CD4-positive, alpha-beta memory T cell (primary cell): ENCODE results near the gene MLXIPL. TPM values are rescaled to one million over a fixed set of nuclear protein-coding genes. Genes with fewer than 3 reads are reported as not detected.

Experiments used
- CTCF ChIA-PET: fragments of 350-600 bp; sonication (Branson Sonifier 250); formaldehyde crosslinking; loops from one replicate; lab custom pipeline; 2021; ENCODE audit warnings: inconsistent platforms; ENCODE audit not compliant: partially characterized antibody; lab: Charles Lee
- POLR2A ChIA-PET: fragments of 350-600 bp; sonication (Branson Sonifier 250); formaldehyde crosslinking; loops from one replicate; lab custom pipeline; 2021; ENCODE audit not compliant: partially characterized antibody; lab: Charles Lee
- DNase-seq, 5 donors: peaks; one replicate each; pipeline versions ENCODE4 v3.0.0 to v3.0.0-alpha.2; 2020 to 2022; ENCODE audit warnings: mixed read lengths in 1 of 5
- H3K27ac ChIP-seq: one replicate; pipeline ENCODE4 v1.7.0; 2013; ENCODE audit warnings: low read depth, low read length
- H3K27me3 ChIP-seq: 2 replicates; pipeline ENCODE4 v1.7.0; 2013; ENCODE audit warnings: mild to moderate bottlenecking, low read length, moderate library complexity; ENCODE audit not compliant: insufficient read depth
- H3K36me3 ChIP-seq: 2 replicates; pipeline ENCODE4 v1.7.0; 2013; ENCODE audit warnings: mild to moderate bottlenecking, low read length, moderate library complexity; ENCODE audit not compliant: insufficient read depth
- H3K4me1 ChIP-seq: 2 replicates; pipeline ENCODE4 v1.7.0; 2013; ENCODE audit warnings: mild to moderate bottlenecking, low read length, moderate library complexity; ENCODE audit not compliant: insufficient read depth
- H3K4me3 ChIP-seq, 2 donors: one replicate each; pipeline ENCODE4 v1.7.0; 2013; ENCODE audit warnings: low read length in 2 of 2, mild to moderate bottlenecking in 1 of 2
- H3K9me3 ChIP-seq, 2 donors: one replicate each; pipeline ENCODE4 v1.7.0; 2013; ENCODE audit warnings: low read length in 2 of 2, control low read depth in 1 of 2; ENCODE audit not compliant: control insufficient read depth in 1 of 2
- H3K27ac Mint-ChIP-seq, 7 donors: one replicate each; pipeline ENCODE4 v1.8.0; 2020 to 2021; ENCODE audit warnings: mixed read lengths in 7 of 7, mild to moderate bottlenecking in 6 of 7, inconsistent platforms in 3 of 7, moderate library complexity in 3 of 7
- H3K27me3 Mint-ChIP-seq, 2 donors: one replicate each; pipeline ENCODE4 v1.8.0; 2020 to 2021; ENCODE audit warnings: mixed read lengths in 2 of 2
- H3K36me3 Mint-ChIP-seq, 2 donors: one replicate each; pipeline ENCODE4 v1.8.0; 2020 to 2021; ENCODE audit warnings: mixed read lengths in 2 of 2, inconsistent platforms in 1 of 2, mild to moderate bottlenecking in 1 of 2
- H3K4me1 Mint-ChIP-seq, 4 donors: one replicate each; pipeline ENCODE4 v1.8.0; 2020 to 2021; ENCODE audit warnings: mixed read lengths in 4 of 4, mild to moderate bottlenecking in 1 of 4
- H3K4me3 Mint-ChIP-seq, 8 donors: one replicate each; pipeline ENCODE4 v1.8.0; 2020 to 2021; ENCODE audit warnings: mixed read lengths in 8 of 8, mild to moderate bottlenecking in 7 of 8, moderate library complexity in 6 of 8, inconsistent platforms in 3 of 8
- H3K9me3 Mint-ChIP-seq, 8 donors: one replicate each; pipeline ENCODE4 v1.8.0; 2020 to 2021; ENCODE audit warnings: mixed read lengths in 8 of 8, mild to moderate bottlenecking in 5 of 8, inconsistent platforms in 3 of 8, moderate library complexity in 1 of 8
- intact Hi-C: fragments of 100-400 bp; cut with micrococcal nuclease; formaldehyde crosslinking; loops from one replicate; pipeline ENCODE4 v1.15.1; 2023
- polyA plus RNA-seq, 2 donors: library from polyadenylated mRNA; unstranded; fragments of 300-500 nt; fragmentation: Illumina TruSeq; gene quantifications; one replicate each; pipeline ENCODE4 v1.2.3, GENCODE V29; 2021
- total RNA-seq, 2 experiments: library from RNA; stranded (reverse); gene quantifications; one replicate each; pipeline ENCODE4 v1.2.3, GENCODE V29; 2021

The MLXIPL gene
- total and polyA plus RNA-seq, 4 experiments from 2014 or later: not detected

GRCh38 chr7:73631558-73631957 is 7.2 kb upstream of the MLXIPL start:
- no peaks in the 10 kb centered on the region for H3K9me3 ChIP-seq
- intact Hi-C loops: no loop called here
- no peak overlapping the region for H3K27ac ChIP-seq
- Mint-ChIP-seq H3K27me3 (peaks cover 44 to 46% of the 10 kb centered on the region in 2 donors), H3K4me3 (no peak overlapping the region), H3K9me3 (no peaks in the 10 kb centered on the region), H3K36me3 (no peaks in the 10 kb centered on the region), H3K27ac (no peak overlapping the region), H3K4me1 (no peaks in the 10 kb centered on the region)
- H3K36me3 ChIP-seq: no peaks in the 10 kb centered on the region
- ChIA-PET CTCF (interaction anchor here (1.7 kb wide), 1 partner anchor 94 kb away, joined by 4 read pairs; no protein-coding TSS in a partner anchor), POLR2A (no interaction called here)
- DNase-seq: no peak
- H3K27me3 ChIP-seq: no peaks in the 10 kb centered on the region
- no peak overlapping the region for H3K4me3 ChIP-seq
- H3K4me1 ChIP-seq: no peaks in the 10 kb centered on the region

GRCh38 chr7:73628504-73628903 is 4.2 kb upstream of the MLXIPL start:
- H3K4me1 Mint-ChIP-seq: peaks cover 0 to 3% (median 1%) of the 10 kb centered on the region in 4 donors
- no peak overlapping the region for H3K4me3 Mint-ChIP-seq
- intact Hi-C loops: no loop called here

GRCh38 chr7:73626814-73627213 is 2.5 kb upstream of the MLXIPL start:
- Histone ChIP-seq H3K4me3 (no peak overlapping the region), H3K9me3 (no peaks in the 10 kb centered on the region), H3K27me3 (peaks cover 15% of the 10 kb centered on the region), H3K4me1 (peaks cover 17% of the 10 kb centered on the region), H3K36me3 (no peaks in the 10 kb centered on the region), H3K27ac (no peak overlapping the region)
- Mint-ChIP-seq H3K36me3 (no peaks in the 10 kb centered on the region), H3K4me3 (no peak overlapping the region), H3K9me3 (no peaks in the 10 kb centered on the region), H3K4me1 (peaks cover 2 to 12% (median 4%) of the 10 kb centered on the region in 4 donors), H3K27me3 (peaks cover 36 to 42% of the 10 kb centered on the region in 2 donors), H3K27ac (no peak overlapping the region)
- POLR2A ChIA-PET: no interaction called here
- no peak for DNase-seq
- CTCF ChIA-PET: interaction anchor here (0.7 kb wide), 1 partner anchor 384 kb away, joined by 3 read pairs; no protein-coding TSS in a partner anchor
- intact Hi-C loops: no loop called here

More at GRCh38 chr7:73628504-73628903, 4.2 kb upstream of the MLXIPL start:
- Histone ChIP-seq H3K4me1 (peaks cover 9% of the 10 kb centered on the region), H3K36me3 (no peaks in the 10 kb centered on the region), H3K27ac (no peak overlapping the region), H3K27me3 (peaks cover 8% of the 10 kb centered on the region), H3K4me3 (no peak overlapping the region), H3K9me3 (no peaks in the 10 kb centered on the region)
- DNase-seq: no peak
- Mint-ChIP-seq H3K27me3 (peaks cover 36 to 37% of the 10 kb centered on the region in 2 donors), H3K9me3 (no peaks in the 10 kb centered on the region), H3K36me3 (no peaks in the 10 kb centered on the region), H3K27ac (peak overlapping the region in 1 of 7 donors; percentile 42)
- CTCF ChIA-PET: interaction anchor here (1.2 to 1.9 kb wide), 3 partner anchors 22 to 93 kb away, joined by 3 to 6 read pairs (median 4); no protein-coding TSS in a partner anchor
- POLR2A ChIA-PET: interaction anchor here (0.7 kb wide), 1 partner anchor 106 kb away, joined by 3 read pairs; no protein-coding TSS in a partner anchor

DNA sequence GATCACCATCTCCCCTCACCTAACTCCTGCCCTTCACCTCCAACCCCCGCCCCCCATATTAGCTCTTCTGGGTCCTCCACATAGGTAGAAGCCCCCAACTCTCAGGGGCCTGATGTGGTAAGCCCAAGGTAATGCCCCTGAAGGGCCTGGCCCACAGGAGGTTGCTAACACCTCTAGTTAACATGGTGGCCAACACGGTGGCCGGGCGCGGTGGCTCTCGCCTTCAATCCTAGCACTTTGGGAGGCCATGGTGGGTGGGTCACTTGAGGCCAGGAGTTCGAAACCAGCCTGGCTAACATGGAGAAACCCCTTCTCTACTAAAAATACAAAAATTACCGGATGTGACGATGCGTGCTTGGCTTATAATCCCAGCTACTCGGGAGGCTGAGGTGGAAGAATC is 954 bp upstream of the MLXIPL start:
- Mint-ChIP-seq H3K4me3 (no peak overlapping the region), H3K4me1 (peaks cover 2 to 12% (median 4%) of the 10 kb centered on the region in 4 donors), H3K27ac (no peak overlapping the region), H3K27me3 (peaks cover 31 to 39% of the 10 kb centered on the region in 2 donors), H3K9me3 (no peaks in the 10 kb centered on the region), H3K36me3 (no peaks in the 10 kb centered on the region)
- no peaks in the 10 kb centered on the region for H3K36me3 ChIP-seq
- no peak for DNase-seq
- ChIA-PET POLR2A (no interaction called here), CTCF (interaction anchor here (0.9 kb wide), 1 partner anchor 18 kb away, joined by 3 read pairs; no protein-coding TSS in a partner anchor)
- no peak overlapping the region for H3K27ac ChIP-seq
- peaks cover 15% of the 10 kb centered on the region for H3K27me3 ChIP-seq
- intact Hi-C loops: no loop called here
- H3K9me3 ChIP-seq: no peaks in the 10 kb centered on the region
- no peak overlapping the region for H3K4me3 ChIP-seq
- H3K4me1 ChIP-seq: peaks cover 17% of the 10 kb centered on the region

DNA sequence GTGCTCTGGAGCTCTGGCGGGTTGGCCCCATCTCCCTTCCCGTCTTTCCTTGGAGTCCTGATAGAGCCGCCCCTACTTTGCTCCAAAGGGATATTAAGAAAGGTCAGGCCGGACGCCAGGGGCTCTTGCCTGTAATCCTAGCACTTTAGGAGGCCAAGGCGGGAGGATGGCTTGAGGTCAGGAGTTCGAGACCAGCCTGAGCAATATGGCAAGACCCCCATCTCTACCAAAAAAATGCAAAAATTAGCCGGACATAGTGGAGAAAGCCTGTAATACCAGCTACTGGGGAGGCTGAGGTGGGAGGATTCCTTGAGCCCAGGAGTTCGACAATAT is 313 bp upstream of the MLXIPL start:
- no peak overlapping the region for H3K4me3 ChIP-seq
- no peak overlapping the region for H3K27ac ChIP-seq
- Mint-ChIP-seq H3K4me1 (peaks cover 2 to 12% (median 4%) of the 10 kb centered on the region in 4 donors), H3K27ac (no peak overlapping the region), H3K36me3 (no peaks in the 10 kb centered on the region), H3K9me3 (no peaks in the 10 kb centered on the region), H3K4me3 (peak overlapping the region in 5 of 8 donors; percentile 12 to 51 (median 42)), H3K27me3 (peaks cover 31 to 39% of the 10 kb centered on the region in 2 donors)
- no peaks in the 10 kb centered on the region for H3K36me3 ChIP-seq
- intact Hi-C loops: no loop called here
- H3K27me3 ChIP-seq: peaks cover 15% of the 10 kb centered on the region
- H3K9me3 ChIP-seq: no peaks in the 10 kb centered on the region
- peaks cover 17% of the 10 kb centered on the region for H3K4me1 ChIP-seq
- DNase-seq: no peak
- ChIA-PET POLR2A (no interaction called here), CTCF (interaction anchor here (0.9 kb wide), 1 partner anchor 18 kb away, joined by 3 read pairs; no protein-coding TSS in a partner anchor)

GRCh38 chr7:73622909-73623797 is 1.2 kb downstream of the MLXIPL start:
- Mint-ChIP-seq H3K36me3 (no peaks in the 10 kb centered on the region), H3K4me3 (peak overlapping the region in 7 of 8 donors; percentile 35 to 74 (median 51)), H3K27ac (no peak overlapping the region), H3K9me3 (no peaks in the 10 kb centered on the region), H3K27me3 (peaks cover 21 to 31% of the 10 kb centered on the region in 2 donors), H3K4me1 (peaks cover 2 to 12% (median 4%) of the 10 kb centered on the region in 4 donors)
- H3K27me3 ChIP-seq: peaks cover 15% of the 10 kb centered on the region
- no peak overlapping the region for H3K4me3 ChIP-seq
- no peak for DNase-seq
- no peaks in the 10 kb centered on the region for H3K36me3 ChIP-seq
- CTCF ChIA-PET: no interaction called here
- H3K4me1 ChIP-seq: peaks cover 17% of the 10 kb centered on the region
- intact Hi-C loops: no loop called here
- no peak overlapping the region for H3K27ac ChIP-seq
- POLR2A ChIA-PET: no interaction called here
- no peaks in the 10 kb centered on the region for H3K9me3 ChIP-seq

- H3K36me3 ChIP-seq: no peaks in the 10 kb centered on the region
- peaks cover 17% of the 10 kb centered on the region for H3K4me1 ChIP-seq
- H3K27ac ChIP-seq: no peak overlapping the region
- Mint-ChIP-seq H3K27ac (no peak overlapping the region), H3K9me3 (no peaks in the 10 kb centered on the region), H3K36me3 (no peaks in the 10 kb centered on the region), H3K27me3 (peaks cover 15 to 25% of the 10 kb centered on the region in 2 donors), H3K4me1 (peaks cover 2 to 12% (median 4%) of the 10 kb centered on the region in 4 donors), H3K4me3 (peak overlapping the region in 2 of 8 donors; percentile 11 to 17)
- CTCF ChIA-PET: interaction anchor here (0.8 kb wide), 1 partner anchor 15 kb away, joined by 5 read pairs; no protein-coding TSS in a partner anchor
- H3K4me3 ChIP-seq: no peak overlapping the region
- H3K27me3 ChIP-seq: peaks cover 15% of the 10 kb centered on the region
- no peak for DNase-seq
- intact Hi-C loops: no loop called here
- no peaks in the 10 kb centered on the region for H3K9me3 ChIP-seq
- POLR2A ChIA-PET: no interaction called here
These were observed 1.8 kb downstream of the MLXIPL start for GRCh38 chr7:73622527-73622908.
